ENCODE data around the gene ZBTB17. TPM values are rescaled to one million over a fixed set of nuclear protein-coding genes. Genes with fewer than 3 reads are reported as not detected.

ZBTB17 gene
- total and polyA plus RNA-seq, 10 of the 15 experiments (the other 5 are each of a cell fraction or from before 2014, with no cell fraction given), result 0.87 to 59.4 (median 38.7) TPM

- peak overlapping the region; percentile 70 for H3K4me2 ChIP-seq (ENCODE audit: control insufficient read depth, insufficient read depth)
- H4K20me1 ChIP-seq (ENCODE audit: control insufficient read depth, insufficient read depth), result no peaks in the 10 kb centered on the region; the same call in 1 of the 2 replicates
- in situ Hi-C loops (cut with MboI), result no loop called here
- no peak overlapping the region for H3K9ac ChIP-seq (ENCODE audit: control insufficient read depth, insufficient read depth, low read length)
- peak overlapping the region; percentile 5; the same call in 1 of the 2 replicates for H3K27ac ChIP-seq (ENCODE audit: control insufficient read depth, insufficient read depth)
- H2AFZ ChIP-seq (ENCODE audit: control insufficient read depth, low read depth, low read length), result no peak overlapping the region
- H3K9me3 ChIP-seq (replicated peaks; ENCODE audit: control insufficient read depth, insufficient read depth, low read length), result no peaks in the 10 kb centered on the region
- SMC1A ChIA-PET (ENCODE audit: uncharacterized antibody, unreplicated experiment), result interaction anchor here (0.6 to 9.1 kb wide), 7 partner anchors 11 to 158 kb away, joined by 3 to 78 read pairs (median 4); no protein-coding TSS in a partner anchor
- 97% methylated on average over 6 of the region's 6 CpGs for whole genome bisulfite sequencing (ENCODE audit: insufficient coverage, insufficient replicate concordance, low lambda C conversion rate, missing lambda C conversion rate)
- intact Hi-C loops (cut with micrococcal nuclease; ENCODE audit: unreplicated experiment), result no loop called here
- BruUV-seq (replicated peaks), result no TSS peak
- H3K27me3 ChIP-seq (replicated peaks in 1 of 2; ENCODE audit: control insufficient read depth in 2 of 2, insufficient read depth in 2 of 2, low read length in 1 of 2), result no peaks in the 10 kb centered on the region
- peaks cover 3 to 5% of the 10 kb centered on the region in 2 experiments; a peak in 2 of 4 replicates for H3K36me3 ChIP-seq (ENCODE audit: control insufficient read depth in 2 of 2, insufficient read depth in 2 of 2, low read length in 1 of 2)
- FAIRE-seq (no peak), DNase-seq (ENCODE audit: low read depth, low spot score) (no peak), ATAC-seq (no peak)
- CTCF ChIA-PET, result interaction anchor here (1.1 to 10.1 kb wide), 6 partner anchors 11 to 171 kb away, joined by 3 to 68 read pairs (median 6); partner anchors contain the start of gene ZBTB17
- POLR2A ChIA-PET, result interaction anchor here (0.9 to 5.4 kb wide), 6 partner anchors 11 to 128 kb away, joined by 3 to 47 read pairs (median 5); partner anchors contain the start of gene ZBTB17
- no peak overlapping the region for H3K4me3 ChIP-seq
- RAD21 ChIA-PET (ENCODE audit: unreplicated experiment), result interaction anchor here (0.7 to 9.8 kb wide), 5 partner anchors 11 to 147 kb away, joined by 3 to 116 read pairs (median 6); partner anchors contain the start of gene ZBTB17
- H3K79me2 ChIP-seq (ENCODE audit: control insufficient read depth, insufficient read depth, low read length), result peaks cover 25% of the 10 kb centered on the region
- TF ChIP-seq CTCF (IDR thresholded peaks at IDR 0.05 in 2 of 3, conservative IDR thresholded peaks at IDR 0.05 in 1 of 3; ENCODE audit: control insufficient read depth in 2 of 3, extremely low read depth in 1 of 3, insufficient read depth in 1 of 3, low read depth in 3 of 3, low read length in 3 of 3) (peak in 1 of 3 experiments; percentile 14; a peak in 1 of 6 replicates), SIN3A (IDR thresholded peaks at IDR 0.05; ENCODE audit: low read depth, low read length) (no peak)
- H3K4me1 ChIP-seq (ENCODE audit: control insufficient read depth, insufficient read depth, low read length), result peaks cover 41% of the 10 kb centered on the region
Observed at GRCh38 chr1:15962176-15962575, 13.7 kb downstream of the ZBTB17 start.

GRCh38 chr1:15961492-15961891 is 14.4 kb downstream of the ZBTB17 start:
- POLR2A ChIA-PET, result interaction anchor here (0.6 to 5.4 kb wide), 7 partner anchors 11 to 127 kb away, joined by 3 to 47 read pairs (median 6); partner anchors contain the start of gene ZBTB17
- WGBS (ENCODE audit: insufficient coverage, insufficient replicate concordance, low lambda C conversion rate, missing lambda C conversion rate), result 96% methylated on average over 11 of the region's 11 CpGs
- TF ChIP-seq IRF5 (IDR thresholded peaks at IDR 0.05; ENCODE audit: borderline replicate concordance) (no peak), MTA2 (IDR thresholded peaks at IDR 0.05; ENCODE audit: low read depth) (no peak), EZH2 (IDR thresholded peaks at IDR 0.05; ENCODE audit: borderline replicate concordance, control insufficient read depth, low read depth, low read length) (no peak), NKRF (conservative IDR thresholded peaks at IDR 0.05) (no peak), CBFB (IDR thresholded peaks at IDR 0.05; ENCODE audit: low read depth) (no peak)

More at GRCh38 chr1:15961492-15961891, 14.4 kb downstream of the ZBTB17 start:
- Histone ChIP-seq H4K20me1 (ENCODE audit: control insufficient read depth, insufficient read depth) (no peaks in the 10 kb centered on the region; the same call in 1 of the 2 replicates), H3K9me3 (replicated peaks; ENCODE audit: control insufficient read depth, insufficient read depth, low read length) (no peaks in the 10 kb centered on the region), H3K4me1 (ENCODE audit: control insufficient read depth, insufficient read depth, low read length) (peaks cover 34% of the 10 kb centered on the region), H3K79me2 (ENCODE audit: control insufficient read depth, insufficient read depth, low read length) (peaks cover 24% of the 10 kb centered on the region), H3K4me3 (no peak overlapping the region), H3K27ac (ENCODE audit: control insufficient read depth, insufficient read depth) (no peak overlapping the region), H3K36me3 (ENCODE audit: control insufficient read depth in 2 of 2, insufficient read depth in 2 of 2, low read length in 1 of 2) (peaks cover 3 to 5% of the 10 kb centered on the region in 2 experiments; a peak in 2 of 4 replicates), H3K4me2 (ENCODE audit: control insufficient read depth, insufficient read depth) (no peak overlapping the region), H2AFZ (ENCODE audit: control insufficient read depth, low read depth, low read length) (no peak overlapping the region), H3K27me3 (replicated peaks in 1 of 2; ENCODE audit: control insufficient read depth in 2 of 2, insufficient read depth in 2 of 2, low read length in 1 of 2) (no peaks in the 10 kb centered on the region), H3K9ac (ENCODE audit: control insufficient read depth, insufficient read depth, low read length) (no peak overlapping the region)
- no peak for FAIRE-seq
- SMC1A ChIA-PET (ENCODE audit: uncharacterized antibody, unreplicated experiment), result interaction anchor here (1.2 to 9.1 kb wide), 6 partner anchors 11 to 47 kb away, joined by 3 to 78 read pairs (median 4); no protein-coding TSS in a partner anchor
- CTCF ChIA-PET, result interaction anchor here (0.7 to 10.1 kb wide), 6 partner anchors 10 to 170 kb away, joined by 3 to 68 read pairs (median 6); partner anchors contain the start of gene ZBTB17
- BruUV-seq (replicated peaks), result no TSS peak
- RAD21 ChIA-PET (ENCODE audit: unreplicated experiment), result interaction anchor here (0.9 to 9.8 kb wide), 3 partner anchors 10 to 46 kb away, joined by 3 to 116 read pairs (median 4); partner anchors contain the start of gene ZBTB17
- no peak for ATAC-seq
- no peak for DNase-seq (ENCODE audit: low read depth, low spot score)
- intact Hi-C loops (cut with micrococcal nuclease; ENCODE audit: unreplicated experiment), result no loop called here
- in situ Hi-C loops (cut with MboI), result no loop called here
